Measurements from ENCODE around the gene SLC34A1.

The SLC34A1 gene

GRCh38 chr5:177393206-177393765 is 9.1 kb downstream of the SLC34A1 start:
- H3K36me3 ChIP-seq (ENCODE audit: control insufficient read depth in 2 of 2, insufficient read depth in 1 of 2, low read length in 2 of 2) = no peaks in the 10 kb centered on the region
- H3K4me3 ChIP-seq (ENCODE audit: low read depth, low read length) = no peak overlapping the region
- H3K27ac ChIP-seq (ENCODE audit: extremely low read depth, low read depth, low read length) = no peak overlapping the region
- no peaks in the 10 kb centered on the region for H3K4me1 ChIP-seq (ENCODE audit: control insufficient read depth, insufficient read depth, low read length)
- no peaks in the 10 kb centered on the region for H3K9me3 ChIP-seq (ENCODE audit: control insufficient read depth, insufficient read depth, low read depth, low read length)
- ChIA-PET CTCF (interaction anchor here (0.8 to 6.8 kb wide), 5 partner anchors 10 to 281 kb away, joined by 3 to 88 read pairs (median 9); partner anchors contain the start of gene SLC34A1), POLR2A (interaction anchor here (1.2 to 4.4 kb wide), 2 partner anchors 10 to 52 kb away, joined by 3 to 20 read pairs; no protein-coding TSS in a partner anchor)
- TF ChIP-seq ZNF704 (tag by site-specific recombination; IDR thresholded peaks at IDR 0.05) (no peak), ZBTB49 (tag by site-specific recombination; IDR thresholded peaks at IDR 0.05; ENCODE audit: low read depth) (no peak), ZNF843 (tag by site-specific recombination; IDR thresholded peaks at IDR 0.05) (no peak), ZNF596 (tag by site-specific recombination; IDR thresholded peaks at IDR 0.05) (no peak), ZBTB21 (tag by site-specific recombination; IDR thresholded peaks at IDR 0.05) (no peak), INSM2 (tag by site-specific recombination; IDR thresholded peaks at IDR 0.05) (no peak), MZF1 (tag by site-specific recombination; IDR thresholded peaks at IDR 0.05; ENCODE audit: borderline replicate concordance) (no peak), ZNF155 (tag by site-specific recombination; IDR thresholded peaks at IDR 0.05) (no peak), ZNF549 (tag by site-specific recombination; IDR thresholded peaks at IDR 0.05) (no peak), TCF7L2 (IDR thresholded peaks at IDR 0.05; ENCODE audit: borderline replicate concordance, low read depth, low read length) (no peak), CTCF (tag by site-specific recombination; IDR thresholded peaks at IDR 0.05) (no peak), RBAK (tag by site-specific recombination; IDR thresholded peaks at IDR 0.05) (no peak), MYNN (tag by site-specific recombination; IDR thresholded peaks at IDR 0.05; ENCODE audit: borderline replicate concordance) (no peak), ZNF423 (tag by site-specific recombination; IDR thresholded peaks at IDR 0.05) (no peak), TRIM28 (IDR thresholded peaks at IDR 0.05; ENCODE audit: borderline replicate concordance, low read length) (no peak)
- TF ChIP-seq, protein P1, sequence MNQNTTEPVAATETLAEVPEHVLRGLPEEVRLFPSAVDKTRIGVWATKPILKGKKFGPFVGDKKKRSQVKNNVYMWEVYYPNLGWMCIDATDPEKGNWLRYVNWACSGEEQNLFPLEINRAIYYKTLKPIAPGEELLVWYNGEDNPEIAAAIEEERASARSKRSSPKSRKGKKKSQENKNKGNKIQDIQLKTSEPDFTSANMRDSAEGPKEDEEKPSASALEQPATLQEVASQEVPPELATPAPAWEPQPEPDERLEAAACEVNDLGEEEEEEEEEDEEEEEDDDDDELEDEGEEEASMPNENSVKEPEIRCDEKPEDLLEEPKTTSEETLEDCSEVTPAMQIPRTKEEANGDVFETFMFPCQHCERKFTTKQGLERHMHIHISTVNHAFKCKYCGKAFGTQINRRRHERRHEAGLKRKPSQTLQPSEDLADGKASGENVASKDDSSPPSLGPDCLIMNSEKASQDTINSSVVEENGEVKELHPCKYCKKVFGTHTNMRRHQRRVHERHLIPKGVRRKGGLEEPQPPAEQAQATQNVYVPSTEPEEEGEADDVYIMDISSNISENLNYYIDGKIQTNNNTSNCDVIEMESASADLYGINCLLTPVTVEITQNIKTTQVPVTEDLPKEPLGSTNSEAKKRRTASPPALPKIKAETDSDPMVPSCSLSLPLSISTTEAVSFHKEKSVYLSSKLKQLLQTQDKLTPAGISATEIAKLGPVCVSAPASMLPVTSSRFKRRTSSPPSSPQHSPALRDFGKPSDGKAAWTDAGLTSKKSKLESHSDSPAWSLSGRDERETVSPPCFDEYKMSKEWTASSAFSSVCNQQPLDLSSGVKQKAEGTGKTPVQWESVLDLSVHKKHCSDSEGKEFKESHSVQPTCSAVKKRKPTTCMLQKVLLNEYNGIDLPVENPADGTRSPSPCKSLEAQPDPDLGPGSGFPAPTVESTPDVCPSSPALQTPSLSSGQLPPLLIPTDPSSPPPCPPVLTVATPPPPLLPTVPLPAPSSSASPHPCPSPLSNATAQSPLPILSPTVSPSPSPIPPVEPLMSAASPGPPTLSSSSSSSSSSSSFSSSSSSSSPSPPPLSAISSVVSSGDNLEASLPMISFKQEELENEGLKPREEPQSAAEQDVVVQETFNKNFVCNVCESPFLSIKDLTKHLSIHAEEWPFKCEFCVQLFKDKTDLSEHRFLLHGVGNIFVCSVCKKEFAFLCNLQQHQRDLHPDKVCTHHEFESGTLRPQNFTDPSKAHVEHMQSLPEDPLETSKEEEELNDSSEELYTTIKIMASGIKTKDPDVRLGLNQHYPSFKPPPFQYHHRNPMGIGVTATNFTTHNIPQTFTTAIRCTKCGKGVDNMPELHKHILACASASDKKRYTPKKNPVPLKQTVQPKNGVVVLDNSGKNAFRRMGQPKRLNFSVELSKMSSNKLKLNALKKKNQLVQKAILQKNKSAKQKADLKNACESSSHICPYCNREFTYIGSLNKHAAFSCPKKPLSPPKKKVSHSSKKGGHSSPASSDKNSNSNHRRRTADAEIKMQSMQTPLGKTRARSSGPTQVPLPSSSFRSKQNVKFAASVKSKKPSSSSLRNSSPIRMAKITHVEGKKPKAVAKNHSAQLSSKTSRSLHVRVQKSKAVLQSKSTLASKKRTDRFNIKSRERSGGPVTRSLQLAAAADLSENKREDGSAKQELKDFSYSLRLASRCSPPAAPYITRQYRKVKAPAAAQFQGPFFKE (tag by site-specific recombination; IDR thresholded peaks at IDR 0.05; ENCODE audit: borderline replicate concordance) = no peak
- TF ChIP-seq, protein P2, sequence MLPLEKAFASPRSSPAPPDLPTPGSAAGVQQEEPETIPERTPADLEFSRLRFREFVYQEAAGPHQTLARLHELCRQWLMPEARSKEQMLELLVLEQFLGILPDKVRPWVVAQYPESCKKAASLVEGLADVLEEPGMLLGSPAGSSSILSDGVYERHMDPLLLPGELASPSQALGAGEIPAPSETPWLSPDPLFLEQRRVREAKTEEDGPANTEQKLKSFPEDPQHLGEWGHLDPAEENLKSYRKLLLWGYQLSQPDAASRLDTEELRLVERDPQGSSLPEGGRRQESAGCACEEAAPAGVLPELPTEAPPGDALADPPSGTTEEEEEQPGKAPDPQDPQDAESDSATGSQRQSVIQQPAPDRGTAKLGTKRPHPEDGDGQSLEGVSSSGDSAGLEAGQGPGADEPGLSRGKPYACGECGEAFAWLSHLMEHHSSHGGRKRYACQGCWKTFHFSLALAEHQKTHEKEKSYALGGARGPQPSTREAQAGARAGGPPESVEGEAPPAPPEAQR (tag by site-specific recombination; IDR thresholded peaks at IDR 0.05) = no peak
- TF ChIP-seq, protein P3, sequence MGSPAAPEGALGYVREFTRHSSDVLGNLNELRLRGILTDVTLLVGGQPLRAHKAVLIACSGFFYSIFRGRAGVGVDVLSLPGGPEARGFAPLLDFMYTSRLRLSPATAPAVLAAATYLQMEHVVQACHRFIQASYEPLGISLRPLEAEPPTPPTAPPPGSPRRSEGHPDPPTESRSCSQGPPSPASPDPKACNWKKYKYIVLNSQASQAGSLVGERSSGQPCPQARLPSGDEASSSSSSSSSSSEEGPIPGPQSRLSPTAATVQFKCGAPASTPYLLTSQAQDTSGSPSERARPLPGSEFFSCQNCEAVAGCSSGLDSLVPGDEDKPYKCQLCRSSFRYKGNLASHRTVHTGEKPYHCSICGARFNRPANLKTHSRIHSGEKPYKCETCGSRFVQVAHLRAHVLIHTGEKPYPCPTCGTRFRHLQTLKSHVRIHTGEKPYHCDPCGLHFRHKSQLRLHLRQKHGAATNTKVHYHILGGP (tag by site-specific recombination; IDR thresholded peaks at IDR 0.05) = no peak

Data from HEK293 (cell line).